ENCODE measurements around the gene HS3ST4. TPM values are rescaled to one million over a fixed set of nuclear protein-coding genes. Genes with fewer than 3 reads are reported as not detected.

Gene HS3ST4
- total and polyA plus RNA-seq, 2 of the 4 experiments (the other 2 are of a cell fraction), result not detected

GRCh38 chr16:25988084-25988483, 296.3 kb downstream of the HS3ST4 start:
- WGBS, 2 experiments (ENCODE audit: extremely low coverage in 2 of 2, insufficient read length in 1 of 2), result 0% methylated on average over 1 of the region's 6 CpGs; no CpG with 5 or more reads in 1 of the 2 experiments
- no peak overlapping the region for H4K5ac ChIP-seq (ENCODE audit: low read depth, low read length)
- no TSS peak for BruUV-seq (replicated peaks)
- dilution Hi-C loops (cut with HindIII; ENCODE audit: low sequenced_read_pairs, unreplicated experiment), result no loop called here
- no peak overlapping the region for H3K56ac ChIP-seq (ENCODE audit: extremely low read depth, insufficient read depth, low read length)
- H2AFZ ChIP-seq (replicated peaks; ENCODE audit: low read length, poor library complexity), result no peak overlapping the region
- H3K9me1 ChIP-seq (ENCODE audit: insufficient read depth, low read length), result no peaks in the 10 kb centered on the region
- intact Hi-C loops (cut with micrococcal nuclease), result no loop called here
- H2BK5ac ChIP-seq (ENCODE audit: low read depth, low read length, poor library complexity, severe bottlenecking), result no peak overlapping the region
- H3K4me2 ChIP-seq (ENCODE audit: low read depth, low read length), result no peak overlapping the region
- H3K4ac ChIP-seq (ENCODE audit: low read depth, low read length), result no peak overlapping the region
- ATAC-seq (ENCODE audit: low read depth) (no peak), DNase-seq (no peak)
- H2BK15ac ChIP-seq (ENCODE audit: low read depth, low read length), result no peak overlapping the region
- no peaks in the 10 kb centered on the region for H3K36me3 ChIP-seq (ENCODE audit: control insufficient read depth, insufficient read depth, low read length)
- no peaks in the 10 kb centered on the region for H3K27me3 ChIP-seq (ENCODE audit: control insufficient read depth, insufficient read depth, low read length)
- H3K9me3 ChIP-seq (ENCODE audit: control insufficient read depth, insufficient read depth, low read length), result peaks cover 17% of the 10 kb centered on the region
- no peak overlapping the region for H3K23ac ChIP-seq (ENCODE audit: low read depth, low read length)
- H4K8ac ChIP-seq (ENCODE audit: low read depth in 2 of 2, low read length in 2 of 2), result no peak overlapping the region
- no peaks in the 10 kb centered on the region for H3K4me1 ChIP-seq (ENCODE audit: control insufficient read depth, insufficient read depth, low read length)
- no peak overlapping the region for H2BK20ac ChIP-seq (ENCODE audit: low read depth, low read length)
- no peak overlapping the region for H4K91ac ChIP-seq (ENCODE audit: insufficient read depth, low read depth, low read length)
- ChIA-PET CTCF (no interaction called here), POLR2A (ENCODE audit: unreplicated experiment) (no interaction called here)
- no peak overlapping the region for H2AK5ac ChIP-seq (ENCODE audit: low read depth, low read length)
- H3K27ac ChIP-seq (ENCODE audit: insufficient read depth, low read length), result no peak overlapping the region
- no peak overlapping the region for H3K18ac ChIP-seq (ENCODE audit: low read depth, low read length)
- no peak overlapping the region for H3K4me3 ChIP-seq (ENCODE audit: insufficient read depth, low read depth, low read length)
- TF ChIP-seq SMC3 (IDR thresholded peaks at IDR 0.05; ENCODE audit: low read depth, low read length) (no peak), POLR2A (IDR thresholded peaks at IDR 0.05; ENCODE audit: low read depth, low read length) (no peak), RFX5 (IDR thresholded peaks at IDR 0.05; ENCODE audit: low read depth, low read length) (no peak)
- H2BK120ac ChIP-seq (ENCODE audit: low read depth, low read length), result no peak overlapping the region
- H3K79me1 ChIP-seq (ENCODE audit: low read depth in 1 of 2, low read length in 2 of 2), result no peaks in the 10 kb centered on the region
- no peak overlapping the region for H3K14ac ChIP-seq (replicated peaks; ENCODE audit: low read depth, low read length)
- no peak overlapping the region for H2AK9ac ChIP-seq (replicated peaks; ENCODE audit: low read depth, low read length, poor library complexity)
- no peak overlapping the region for H3K9ac ChIP-seq (ENCODE audit: low read depth, low read length)
- no peaks in the 10 kb centered on the region for H4K20me1 ChIP-seq (ENCODE audit: insufficient read depth, low read length)
- in situ Hi-C loops (cut with MboI; ENCODE audit: low sequenced_read_pairs), result no loop called here

Data from IMR-90 (cell line).